Vagina (tissue), 2 donors: ENCODE data around the gene C20orf96.

ENCODE experiments used
- POLR2A ChIP-seq, 2 donors: fragments of 450-650 bp; IDR thresholded peaks; one replicate each; pipeline ENCODE4 v1.6.1; 2017; ENCODE audit warnings: antibody characterized with exemption in 2 of 2, mild to moderate bottlenecking in 2 of 2, moderate library complexity in 2 of 2
- TF ChIP-seq, protein P1 (sequence below), 3 experiments: fragments of 450-650 bp in 2 of 3; fragments of 200-600 bp in 1 of 3; sonication (generic) in 1 of 3; IDR thresholded peaks; one replicate each; pipeline ENCODE4 v1.5.1; 2017 to 2019; ENCODE audit warnings: antibody characterized with exemption in 3 of 3, mild to moderate bottlenecking in 2 of 3, moderate library complexity in 2 of 3

DNA sequence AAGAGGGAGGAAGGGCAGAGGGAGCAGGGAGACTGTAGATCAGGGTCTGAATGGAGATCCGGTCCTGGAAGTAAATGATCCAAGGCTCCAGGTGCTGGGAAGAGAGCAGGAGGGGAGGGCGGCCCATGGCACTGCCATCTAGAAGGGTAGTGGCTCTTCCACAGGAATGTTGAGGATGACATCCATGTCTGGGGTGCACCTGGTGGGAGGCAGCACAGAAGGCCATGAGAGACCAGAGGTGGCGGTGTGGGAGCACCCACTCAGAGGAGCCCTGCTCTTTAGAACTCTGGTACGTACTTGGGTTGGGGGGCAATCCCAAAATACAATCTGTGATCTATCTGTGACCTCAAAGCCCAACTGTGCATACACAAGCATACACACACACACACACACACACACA, 19.5 kb downstream of the C20orf96 start:
- TF ChIP-seq, protein P1, sequence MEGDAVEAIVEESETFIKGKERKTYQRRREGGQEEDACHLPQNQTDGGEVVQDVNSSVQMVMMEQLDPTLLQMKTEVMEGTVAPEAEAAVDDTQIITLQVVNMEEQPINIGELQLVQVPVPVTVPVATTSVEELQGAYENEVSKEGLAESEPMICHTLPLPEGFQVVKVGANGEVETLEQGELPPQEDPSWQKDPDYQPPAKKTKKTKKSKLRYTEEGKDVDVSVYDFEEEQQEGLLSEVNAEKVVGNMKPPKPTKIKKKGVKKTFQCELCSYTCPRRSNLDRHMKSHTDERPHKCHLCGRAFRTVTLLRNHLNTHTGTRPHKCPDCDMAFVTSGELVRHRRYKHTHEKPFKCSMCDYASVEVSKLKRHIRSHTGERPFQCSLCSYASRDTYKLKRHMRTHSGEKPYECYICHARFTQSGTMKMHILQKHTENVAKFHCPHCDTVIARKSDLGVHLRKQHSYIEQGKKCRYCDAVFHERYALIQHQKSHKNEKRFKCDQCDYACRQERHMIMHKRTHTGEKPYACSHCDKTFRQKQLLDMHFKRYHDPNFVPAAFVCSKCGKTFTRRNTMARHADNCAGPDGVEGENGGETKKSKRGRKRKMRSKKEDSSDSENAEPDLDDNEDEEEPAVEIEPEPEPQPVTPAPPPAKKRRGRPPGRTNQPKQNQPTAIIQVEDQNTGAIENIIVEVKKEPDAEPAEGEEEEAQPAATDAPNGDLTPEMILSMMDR (IDR thresholded peaks at IDR 0.05): no peak
- TF ChIP-seq POLR2A (IDR thresholded peaks at IDR 0.05): no peak
